ENCODE measurements around the gene PGS1.

GRCh38 chr17:78357672-78358537 is 20.5 kb upstream of the PGS1 start:
- TF ChIP-seq, protein P1, sequence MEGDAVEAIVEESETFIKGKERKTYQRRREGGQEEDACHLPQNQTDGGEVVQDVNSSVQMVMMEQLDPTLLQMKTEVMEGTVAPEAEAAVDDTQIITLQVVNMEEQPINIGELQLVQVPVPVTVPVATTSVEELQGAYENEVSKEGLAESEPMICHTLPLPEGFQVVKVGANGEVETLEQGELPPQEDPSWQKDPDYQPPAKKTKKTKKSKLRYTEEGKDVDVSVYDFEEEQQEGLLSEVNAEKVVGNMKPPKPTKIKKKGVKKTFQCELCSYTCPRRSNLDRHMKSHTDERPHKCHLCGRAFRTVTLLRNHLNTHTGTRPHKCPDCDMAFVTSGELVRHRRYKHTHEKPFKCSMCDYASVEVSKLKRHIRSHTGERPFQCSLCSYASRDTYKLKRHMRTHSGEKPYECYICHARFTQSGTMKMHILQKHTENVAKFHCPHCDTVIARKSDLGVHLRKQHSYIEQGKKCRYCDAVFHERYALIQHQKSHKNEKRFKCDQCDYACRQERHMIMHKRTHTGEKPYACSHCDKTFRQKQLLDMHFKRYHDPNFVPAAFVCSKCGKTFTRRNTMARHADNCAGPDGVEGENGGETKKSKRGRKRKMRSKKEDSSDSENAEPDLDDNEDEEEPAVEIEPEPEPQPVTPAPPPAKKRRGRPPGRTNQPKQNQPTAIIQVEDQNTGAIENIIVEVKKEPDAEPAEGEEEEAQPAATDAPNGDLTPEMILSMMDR (IDR thresholded peaks at IDR 0.05): no peak
- TF ChIP-seq POLR2A (IDR thresholded peaks at IDR 0.05): no peak
- TF ChIP-seq EP300 (IDR thresholded peaks at IDR 0.05): no peak
